H4 (cell line): ENCODE data around the gene ZNF628. TPM values are rescaled to one million over a fixed set of nuclear protein-coding genes. Genes with fewer than 3 reads are reported as not detected.
A peak's percentile ranks its signal among the peaks of the same experiment; 100 is the strongest.

Experiments
- DNase-seq: peaks from one replicate; pipeline ENCODE4 v3.0.0-alpha.2; 2015; ENCODE audit warnings: low spot score
- total RNA-seq: library from RNA; depleted of rRNA; stranded (reverse); fragments of >200 nt; shearing (Covaris generic); gene quantifications from 2 replicates; pipeline ENCODE4 v1.2.3, GENCODE V29; 2014

Gene ZNF628
- total RNA-seq, 1 experiment from 2014 or later, result 3.9 TPM

DNA sequence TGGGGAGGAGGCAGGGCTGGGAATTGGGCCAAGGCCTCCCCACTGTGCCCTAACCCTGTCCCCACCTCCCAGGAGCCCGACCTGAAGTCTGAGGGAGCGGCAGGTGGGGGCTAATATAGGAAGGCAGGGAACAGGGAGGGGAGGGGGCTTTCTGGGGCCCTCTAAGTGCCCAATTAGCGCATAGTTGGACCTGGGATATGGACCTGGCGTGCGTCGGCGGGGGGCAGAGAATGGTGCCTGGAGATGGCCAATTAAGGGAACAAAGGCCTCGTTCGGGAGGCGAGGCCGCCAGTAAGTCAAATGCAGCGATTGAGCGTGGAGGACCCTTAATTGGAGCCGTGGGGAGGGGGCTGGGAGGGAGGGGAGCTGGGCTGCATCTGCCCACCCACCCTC, 11.8 kb upstream of the ZNF628 start, which contains the start of gene C19orf85:
Gene C19orf85, minus strand, starts transcription at position 90 of the 393 bp plus-strand sequence. CDS start 197 bp downstream, outside the sequence.
- no peak for DNase-seq

DNA sequence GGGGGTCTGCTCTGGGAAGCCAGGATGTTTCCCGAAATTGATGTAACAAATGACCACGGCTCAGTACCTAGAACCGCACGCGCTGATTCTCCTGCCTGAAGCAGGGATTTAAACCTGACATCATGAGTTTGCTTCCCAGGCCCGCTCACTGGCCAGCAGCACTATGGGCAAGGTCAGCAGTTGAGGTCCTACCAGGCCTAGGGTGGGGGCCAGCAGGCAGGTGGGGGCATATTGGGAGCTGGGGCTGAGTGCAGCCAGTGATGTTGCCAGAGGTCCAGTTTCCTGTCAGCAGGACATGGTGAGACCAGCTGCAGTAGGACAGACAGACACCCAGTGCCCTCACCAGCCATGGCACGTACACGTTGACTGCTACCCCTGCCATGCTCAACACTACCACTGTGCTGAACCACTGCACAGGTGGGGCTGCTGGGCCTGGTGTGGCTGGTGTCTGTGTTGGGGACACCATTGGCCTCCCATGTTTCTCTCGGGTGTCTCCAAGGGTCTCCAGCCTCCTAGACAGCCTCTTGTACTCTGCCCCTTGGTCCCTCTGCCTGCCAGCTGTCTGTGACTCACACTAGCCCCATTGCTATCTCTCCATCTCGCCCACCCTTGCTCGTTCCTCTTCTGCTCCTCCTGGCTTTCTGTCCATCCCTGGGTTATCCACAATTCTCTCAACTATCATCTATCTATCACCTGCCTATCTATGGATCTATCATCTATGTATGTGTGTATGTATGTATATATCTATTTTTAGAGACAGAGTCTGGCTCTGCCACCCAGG, 10.8 kb upstream of the ZNF628 start:
- no peak for DNase-seq

- DNase-seq, result no peak
Observed at GRCh38 chr19:55466241-55466614, 10.2 kb upstream of the ZNF628 start.

DNA sequence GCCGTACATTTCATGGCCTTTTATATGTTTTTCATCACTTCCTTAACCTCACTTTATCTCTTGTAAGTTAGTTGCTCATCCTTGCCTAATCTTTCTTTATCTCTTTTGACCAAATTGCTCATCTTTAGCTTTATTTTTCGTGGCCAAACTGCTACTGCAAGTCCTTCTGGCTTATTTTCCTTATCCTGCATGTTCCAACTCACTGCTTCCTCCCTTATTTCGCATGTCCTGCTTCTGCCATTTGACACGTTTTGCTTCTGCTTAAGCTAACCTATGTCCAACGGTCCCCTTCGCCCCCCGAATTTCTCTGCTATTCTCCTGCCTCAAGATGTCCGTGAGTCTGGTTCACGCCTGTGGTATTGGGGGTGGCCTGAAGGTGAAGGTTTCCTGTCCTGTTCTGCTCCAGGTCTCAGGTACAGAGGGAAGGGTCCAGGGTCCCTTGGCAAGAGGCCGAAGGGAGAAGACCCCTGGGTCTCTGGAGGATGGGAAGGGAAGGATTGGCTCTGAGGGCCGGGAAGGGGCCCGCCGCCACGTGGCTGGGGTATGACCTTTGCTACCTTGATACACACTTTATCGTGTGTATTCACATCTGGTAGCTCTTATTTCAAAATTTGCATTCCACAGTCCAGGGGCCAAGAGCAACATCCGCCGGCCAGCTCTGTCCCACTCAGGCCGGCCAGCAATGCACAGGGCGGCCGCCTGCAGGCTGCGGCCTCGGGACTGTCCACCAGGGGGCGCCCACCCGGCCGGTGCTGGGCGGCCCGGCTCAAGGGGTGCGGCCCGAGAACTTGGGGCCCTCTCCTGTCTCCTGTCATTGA, 9.0 kb upstream of the ZNF628 start:
- DNase-seq, result no peak

DNA sequence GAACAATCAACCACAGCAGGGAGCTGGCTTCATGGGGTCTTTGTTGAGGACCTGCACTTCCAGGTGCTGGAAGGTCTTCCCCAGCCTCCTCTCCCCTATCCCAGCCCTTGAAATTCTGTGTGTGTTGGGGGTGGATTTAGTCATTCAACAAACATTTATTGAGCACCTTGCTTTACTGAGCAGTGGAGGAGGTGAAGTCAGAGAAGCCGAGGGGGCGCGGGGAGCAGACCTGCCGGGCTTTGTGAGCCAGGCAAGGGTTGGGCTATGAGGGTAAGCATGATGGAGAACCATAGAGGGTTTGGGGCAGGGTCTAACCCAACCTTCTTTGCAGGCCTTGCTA, 8.4 kb upstream of the ZNF628 start:
- no peak for DNase-seq

DNA sequence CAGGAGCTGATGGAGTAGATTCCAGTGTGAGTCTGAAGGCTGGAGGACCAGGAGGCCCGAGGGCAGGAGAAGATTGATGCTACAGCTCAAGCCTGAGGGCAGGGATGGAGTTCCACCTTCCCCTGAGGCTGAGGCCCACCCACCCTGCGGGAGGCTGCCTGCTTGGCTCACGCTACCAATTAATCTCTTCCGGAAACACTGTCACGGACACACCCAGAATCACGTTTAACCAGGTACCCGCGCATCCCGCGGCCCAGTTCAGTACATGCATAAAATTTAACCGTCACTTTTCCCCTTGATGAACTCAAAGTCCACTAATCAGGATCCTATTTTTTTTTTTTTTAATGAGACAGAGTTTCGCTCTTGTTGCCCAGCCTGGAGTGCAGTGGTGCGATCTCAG, 5.2 kb upstream of the ZNF628 start:
- DNase-seq, result no peak

DNA sequence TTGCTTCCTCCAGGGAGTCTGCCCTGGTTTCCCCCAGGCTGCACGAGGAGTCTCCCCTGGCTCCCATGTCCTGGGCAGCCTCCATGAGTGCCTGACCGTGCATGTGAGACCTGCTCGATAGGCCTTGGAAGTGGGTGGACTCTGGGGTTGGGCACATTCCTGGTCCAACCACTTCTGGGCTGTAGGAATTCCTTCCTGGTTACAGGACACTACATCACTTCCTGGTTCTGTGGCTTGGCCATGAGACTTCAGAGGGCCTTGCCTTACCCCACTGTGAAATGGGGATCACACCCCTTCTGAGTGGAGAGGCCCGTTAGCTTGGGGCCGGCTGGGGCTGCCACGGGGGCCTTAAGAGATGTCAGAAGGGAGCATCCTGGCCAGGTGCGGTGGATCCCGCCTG, 4.0 kb upstream of the ZNF628 start:
- peak; percentile 95 for DNase-seq

DNA sequence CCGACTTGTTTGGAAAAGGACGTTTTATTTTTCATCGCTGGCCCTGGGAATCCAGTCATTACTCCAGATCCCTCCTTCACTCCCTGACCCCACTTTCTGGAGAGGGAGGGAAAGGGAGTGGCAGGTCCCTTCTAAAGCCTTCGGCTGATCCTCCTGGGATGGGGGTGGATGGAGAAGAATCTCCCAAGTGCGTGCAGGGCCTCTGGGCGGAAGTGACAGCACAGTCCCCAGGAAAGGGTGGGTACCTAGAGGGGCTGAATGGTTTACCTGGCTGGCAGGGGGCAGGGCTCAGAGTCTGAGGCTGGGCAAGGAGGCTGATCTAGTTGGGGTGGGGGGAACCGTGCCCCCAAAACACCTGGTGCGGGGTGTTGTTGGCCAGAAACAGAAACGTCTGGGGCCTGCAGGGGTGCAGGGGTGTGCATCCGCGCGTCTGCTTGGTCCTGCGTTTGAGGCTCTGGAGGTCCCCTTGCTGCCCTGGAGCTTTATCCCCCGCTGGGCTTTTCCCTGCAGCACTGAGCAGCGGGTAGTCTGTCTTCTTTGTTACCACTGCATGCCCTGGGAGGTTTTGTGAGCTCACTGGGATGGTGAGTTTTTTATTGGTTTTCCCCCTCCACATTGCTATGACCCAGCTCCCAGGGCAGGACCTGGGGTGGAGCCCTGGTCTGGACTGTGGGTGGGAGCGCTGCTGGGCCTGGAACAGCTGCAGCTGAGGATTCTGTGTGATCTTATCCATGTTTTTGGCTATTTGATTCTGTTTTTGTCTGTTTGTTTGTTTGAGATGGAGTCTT, 3.0 kb upstream of the ZNF628 start:
- no peak for DNase-seq

- peak; percentile 99 for DNase-seq
Observed at GRCh38 chr19:55474269-55475265, 1.9 kb upstream of the ZNF628 start.

DNA sequence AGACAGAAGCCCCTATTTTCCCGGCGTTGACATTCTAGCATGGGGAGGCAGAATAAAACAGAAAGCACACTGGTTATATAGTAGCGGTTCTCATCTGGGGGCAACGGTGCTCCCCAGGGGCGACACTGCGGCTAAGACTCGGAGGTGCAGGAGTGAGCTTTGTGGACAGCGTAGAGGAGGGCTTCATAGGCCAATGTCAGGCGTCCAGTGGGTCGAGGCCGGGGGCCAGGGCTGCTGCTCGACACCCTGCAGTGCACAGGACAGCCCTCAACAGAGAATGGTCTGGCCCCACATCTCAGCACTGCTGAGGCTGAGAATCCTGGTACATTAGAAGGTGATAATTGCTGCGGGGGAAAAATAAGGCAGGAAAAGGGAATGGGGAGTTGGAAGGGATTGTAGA, 1.5 kb downstream of the ZNF628 start:
- DNase-seq, result no peak

DNA sequence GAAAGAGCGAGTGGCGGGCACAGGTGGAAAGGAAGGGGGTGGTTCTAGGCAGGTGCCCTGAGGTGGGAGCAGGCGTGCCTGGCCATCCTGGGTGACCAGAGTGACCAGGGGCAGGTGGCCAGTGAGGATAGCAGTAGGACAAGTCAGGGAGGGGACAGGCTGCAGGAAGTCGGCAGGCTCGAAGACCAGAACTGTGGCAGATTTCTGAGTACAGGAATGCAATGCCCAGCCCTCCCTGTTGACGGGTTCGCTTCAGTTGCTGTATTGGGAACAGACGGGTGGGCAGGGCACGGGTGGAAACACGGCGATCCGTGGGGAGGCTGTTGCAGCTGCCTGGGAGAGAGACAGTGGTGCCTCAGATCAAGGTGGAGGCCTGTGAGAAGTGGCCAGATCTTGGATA, 1.9 kb downstream of the ZNF628 start:
- DNase-seq, result no peak

DNA sequence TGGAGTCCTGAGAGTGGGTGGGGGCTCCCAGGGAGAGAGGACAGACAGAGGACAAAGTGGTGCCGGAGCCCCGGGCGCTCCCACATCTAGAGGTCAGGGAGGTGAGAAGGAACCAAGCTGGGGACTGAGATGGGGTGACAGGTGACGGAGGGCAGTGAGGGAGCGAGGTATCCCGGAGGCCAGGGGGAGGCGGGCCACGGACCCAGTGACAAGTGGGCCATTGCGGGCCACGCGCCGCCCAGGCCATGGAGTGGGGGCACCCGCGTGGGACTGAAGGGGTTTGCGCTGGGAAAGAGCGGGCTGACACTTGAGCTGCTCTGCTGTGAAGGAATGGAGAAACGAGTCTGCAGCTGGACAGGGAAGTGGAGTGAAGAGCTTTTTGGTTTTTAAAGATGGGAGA, 2.6 kb downstream of the ZNF628 start:
- no peak for DNase-seq

GRCh38 chr19:55479451-55480230, 3.2 kb downstream of the ZNF628 start:
- no peak for DNase-seq

DNA sequence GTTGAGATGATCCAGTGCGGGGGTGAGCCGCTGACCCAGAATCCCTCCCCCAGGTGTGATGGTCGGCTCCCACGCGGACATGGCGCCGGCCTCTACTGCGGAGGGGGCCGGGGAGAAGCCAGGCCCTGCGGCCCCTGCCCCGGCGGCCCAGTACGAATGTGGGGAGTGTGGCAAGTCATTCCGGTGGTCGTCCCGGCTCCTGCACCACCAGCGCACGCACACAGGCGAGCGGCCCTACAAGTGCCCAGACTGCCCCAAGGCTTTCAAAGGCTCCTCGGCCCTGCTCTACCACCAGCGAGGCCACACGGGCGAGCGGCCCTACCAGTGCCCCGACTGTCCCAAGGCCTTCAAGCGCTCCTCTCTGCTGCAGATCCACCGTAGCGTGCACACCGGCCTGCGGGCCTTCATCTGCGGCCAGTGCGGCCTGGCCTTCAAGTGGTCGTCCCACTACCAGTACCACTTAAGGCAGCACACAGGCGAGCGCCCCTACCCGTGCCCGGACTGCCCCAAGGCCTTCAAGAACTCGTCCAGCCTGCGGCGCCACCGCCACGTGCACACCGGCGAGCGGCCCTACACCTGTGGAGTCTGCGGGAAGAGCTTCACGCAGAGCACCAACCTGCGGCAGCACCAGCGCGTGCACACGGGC, 4.9 kb downstream of the ZNF628 start:
- no peak for DNase-seq

- DNase-seq, result no peak
Observed at GRCh38 chr19:55481794-55482155, 5.4 kb downstream of the ZNF628 start.

DNA sequence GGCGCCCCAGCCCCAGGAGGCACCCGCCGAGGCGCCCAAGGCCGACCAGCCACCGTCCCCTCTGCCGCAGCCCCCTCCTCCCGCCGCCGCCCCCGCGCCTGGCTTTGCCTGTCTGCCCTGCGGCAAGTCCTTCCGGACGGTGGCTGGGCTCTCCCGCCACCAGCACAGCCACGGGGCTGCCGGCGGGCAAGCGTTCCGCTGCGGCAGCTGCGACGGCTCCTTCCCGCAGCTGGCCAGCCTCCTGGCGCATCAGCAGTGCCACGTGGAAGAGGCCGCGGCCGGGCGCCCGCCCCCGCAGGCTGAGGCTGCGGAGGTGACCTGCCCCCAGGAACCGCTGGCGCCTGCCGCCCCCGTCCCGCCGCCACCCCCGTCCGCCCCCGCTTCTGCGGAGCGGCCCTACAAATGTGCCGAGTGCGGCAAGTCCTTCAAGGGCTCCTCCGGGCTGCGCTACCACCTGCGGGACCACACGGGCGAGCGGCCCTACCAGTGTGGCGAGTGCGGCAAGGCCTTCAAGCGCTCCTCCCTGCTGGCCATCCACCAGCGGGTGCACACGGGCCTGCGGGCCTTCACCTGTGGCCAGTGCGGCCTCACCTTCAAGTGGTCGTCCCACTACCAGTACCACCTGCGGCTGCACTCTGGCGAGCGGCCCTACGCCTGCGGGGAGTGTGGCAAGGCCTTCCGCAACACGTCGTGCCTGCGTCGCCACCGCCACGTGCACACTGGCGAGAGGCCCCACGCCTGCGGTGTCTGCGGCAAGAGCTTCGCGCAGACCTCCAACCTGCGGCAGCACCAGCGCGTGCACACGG, 5.9 kb downstream of the ZNF628 start:
- DNase-seq, result no peak

- DNase-seq, result no peak
Observed at GRCh38 chr19:55482967-55483705, 6.7 kb downstream of the ZNF628 start.
